Measurements from ENCODE around the gene KLK3. TPM values are rescaled to one million over a fixed set of nuclear protein-coding genes. Genes with fewer than 3 reads are reported as not detected.
"Not testable (repeated sequence)": the region's sequence is repeated elsewhere in the genome, so short reads cannot be mapped to it uniquely, and the experiment has no call there.

KLK3 gene
- total RNA-seq (2014; rRNA removed; shearing (Covaris generic)) = not detected in 2 replicates

DNA sequence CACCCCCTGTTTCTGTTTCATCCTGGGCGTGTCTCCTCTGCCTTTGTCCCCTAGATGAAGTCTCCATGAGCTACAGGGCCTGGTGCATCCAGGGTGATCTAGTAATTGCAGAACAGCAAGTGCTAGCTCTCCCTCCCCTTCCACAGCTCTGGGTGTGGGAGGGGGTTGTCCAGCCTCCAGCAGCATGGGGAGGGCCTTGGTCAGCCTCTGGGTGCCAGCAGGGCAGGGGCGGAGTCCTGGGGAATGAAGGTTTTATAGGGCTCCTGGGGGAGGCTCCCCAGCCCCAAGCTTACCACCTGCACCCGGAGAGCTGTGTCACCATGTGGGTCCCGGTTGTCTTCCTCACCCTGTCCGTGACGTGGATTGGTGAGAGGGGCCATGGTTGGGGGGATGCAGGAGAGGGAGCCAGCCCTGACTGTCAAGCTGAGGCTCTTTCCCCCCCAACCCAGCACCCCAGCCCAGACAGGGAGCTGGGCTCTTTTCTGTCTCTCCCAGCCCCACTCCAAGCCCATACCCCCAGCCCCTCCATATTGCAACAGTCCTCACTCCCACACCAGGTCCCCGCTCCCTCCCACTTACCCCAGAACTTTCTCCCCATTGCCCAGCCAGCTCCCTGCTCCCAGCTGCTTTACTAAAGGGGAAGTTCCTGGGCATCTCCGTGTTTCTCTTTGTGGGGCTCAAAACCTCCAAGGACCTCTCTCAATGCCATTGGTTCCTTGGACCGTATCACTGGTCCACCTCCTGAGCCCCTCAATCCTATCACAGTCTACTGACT is at the start of gene KLK3:
TSS of gene KLK3 (plus strand) at position 280 of the 775 bp plus-strand sequence. CDS start at position 321, 41 bp downstream.
- Histone ChIP-seq H3K4me1 (no peaks in the 10 kb centered on the region), H3K36me3 (no peaks in the 10 kb centered on the region), H3K9me3 (replicated peaks) (no peaks in the 10 kb centered on the region), H3K4me3 (no peak within 1 kb of the TSS), H3K27me3 (no peaks in the 10 kb centered on the region; the same call in 1 of the 2 replicates), H3K27ac (no peak within 1 kb of the TSS)
- no peak for DNase-seq

DNA sequence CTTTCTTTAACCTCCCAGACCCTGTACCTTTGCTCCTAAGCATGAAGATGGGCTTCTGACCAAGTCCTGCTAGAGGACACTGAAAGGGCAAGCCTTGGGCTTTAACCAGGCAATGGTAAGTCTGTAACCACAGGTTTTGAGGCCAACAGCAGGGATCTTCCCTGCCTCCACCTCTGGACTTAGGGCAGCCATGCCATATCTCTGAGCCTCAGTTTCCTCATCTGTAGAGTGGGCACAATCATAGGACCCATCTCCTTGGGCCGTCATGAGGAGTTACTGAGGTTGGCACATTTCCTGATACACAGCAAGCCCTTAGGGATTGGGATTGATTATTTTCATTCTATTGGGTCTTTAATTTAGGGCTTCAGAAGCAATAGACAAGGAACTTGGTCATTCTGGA is 45.9 kb upstream of the KLK3 start:
- no peaks in the 10 kb centered on the region for H3K9me3 ChIP-seq (replicated peaks)
- H3K27ac ChIP-seq = no peak overlapping the region
- DNase-seq = no peak
- no peaks in the 10 kb centered on the region for H3K4me1 ChIP-seq
- no peaks in the 10 kb centered on the region for H3K36me3 ChIP-seq
- H3K27me3 ChIP-seq = no peaks in the 10 kb centered on the region
- H3K4me3 ChIP-seq = no peak overlapping the region

DNA sequence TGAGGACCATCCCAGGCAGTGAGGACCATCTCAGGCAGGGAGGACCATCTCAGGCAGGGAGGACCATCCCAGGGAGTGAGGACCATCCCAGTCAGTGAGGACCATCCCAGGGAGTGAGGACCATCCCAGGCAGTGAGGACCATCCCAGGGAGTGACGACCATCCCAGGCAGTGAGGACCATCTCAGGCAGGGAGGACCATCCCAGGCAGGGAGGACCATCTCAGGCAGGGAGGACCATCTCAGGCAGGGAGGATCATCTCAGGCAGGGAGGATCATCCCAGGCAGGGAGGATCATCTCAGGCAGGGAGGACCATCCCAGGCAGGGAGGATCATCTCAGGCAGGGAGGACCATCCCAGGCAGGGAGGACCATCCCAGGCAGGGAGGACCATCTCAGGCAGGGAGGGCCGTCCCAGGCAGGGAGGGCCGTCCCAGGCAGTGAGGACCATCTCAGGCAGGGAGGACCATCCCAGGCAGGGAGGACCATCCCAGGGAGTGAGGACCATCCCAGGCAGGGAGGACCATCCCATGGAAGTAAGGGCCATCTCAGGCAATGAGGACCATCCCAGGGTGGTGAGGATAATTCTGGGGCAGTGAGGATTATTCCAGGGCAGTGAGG is 43.0 kb upstream of the KLK3 start:
- H3K27ac ChIP-seq; H3K4me1 ChIP-seq; H3K27me3 ChIP-seq; H3K9me3 ChIP-seq (replicated peaks); H3K36me3 ChIP-seq; H3K4me3 ChIP-seq; DNase-seq: not testable (repeated sequence)

DNA sequence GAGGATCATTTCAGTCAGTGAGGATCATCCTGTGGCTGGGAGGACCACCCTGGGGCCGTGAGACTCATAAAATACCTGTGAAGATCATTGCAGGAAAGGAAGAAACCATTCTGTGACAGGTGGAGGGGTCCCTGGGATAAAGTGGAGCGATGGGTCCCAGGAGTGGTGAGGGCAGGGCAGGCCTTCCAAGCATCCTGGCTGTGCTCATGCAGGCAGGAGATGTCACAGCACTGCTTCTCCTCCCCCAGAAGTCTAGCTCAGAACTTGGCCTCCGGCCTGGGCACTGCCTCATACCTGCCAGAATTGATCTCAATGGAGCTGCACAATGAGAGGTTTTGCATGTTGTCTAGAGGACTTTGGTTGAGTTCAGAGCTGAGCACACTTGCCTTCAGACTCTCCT is 42.2 kb upstream of the KLK3 start:
- no peak overlapping the region for H3K27ac ChIP-seq
- H3K4me3 ChIP-seq = no peak overlapping the region
- no peaks in the 10 kb centered on the region for H3K36me3 ChIP-seq
- DNase-seq = no peak
- H3K4me1 ChIP-seq = no peaks in the 10 kb centered on the region
- no peaks in the 10 kb centered on the region for H3K9me3 ChIP-seq (replicated peaks)
- H3K27me3 ChIP-seq = no peaks in the 10 kb centered on the region

DNA sequence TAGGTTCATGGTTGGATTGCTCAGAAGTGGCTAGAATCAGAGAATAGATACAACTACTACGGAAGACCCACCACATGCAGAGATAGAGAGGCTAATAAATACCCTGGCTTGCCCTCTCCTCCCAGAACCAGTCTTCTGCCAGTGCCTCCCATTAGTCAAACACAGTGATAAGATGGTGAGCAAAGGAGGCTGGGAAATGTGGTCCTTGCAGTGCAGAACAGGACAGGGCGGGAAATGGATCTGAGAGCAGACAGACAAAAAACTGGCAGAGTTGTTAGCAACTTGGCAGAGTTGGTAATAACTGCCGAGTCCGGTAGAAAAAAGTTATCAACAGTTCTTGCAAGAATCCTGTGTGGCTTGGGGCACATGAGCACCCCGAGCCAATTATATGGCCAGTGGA is 39.8 kb upstream of the KLK3 start:
- H3K9me3 ChIP-seq (replicated peaks) = no peaks in the 10 kb centered on the region

DNA sequence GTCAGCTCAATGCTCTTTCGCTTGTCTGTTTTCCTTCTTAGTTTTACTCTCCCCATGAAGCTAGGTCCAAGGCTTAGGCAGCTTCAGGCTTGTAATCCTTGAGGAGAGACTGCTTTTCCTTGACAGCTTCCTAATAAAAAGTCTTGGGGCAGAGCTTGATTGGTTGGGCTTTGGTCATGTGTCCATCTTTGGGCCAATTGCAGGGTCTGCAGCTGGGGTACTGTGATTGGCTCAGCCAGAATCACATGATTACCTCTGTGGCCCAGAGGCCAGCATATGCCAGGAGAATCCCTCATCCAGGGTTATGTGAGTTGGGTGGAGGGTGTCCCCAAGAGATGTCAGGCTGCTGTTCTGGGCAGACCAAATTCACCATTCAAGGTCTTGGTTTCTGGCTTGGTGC is 39.3 kb upstream of the KLK3 start:
- Histone ChIP-seq H3K4me1 (no peaks in the 10 kb centered on the region), H3K27ac (no peak overlapping the region), H3K27me3 (0 out of 2 replicates have a peak, but pooled peaks cover 1% of the 10 kb centered on the region)

More for the DNA sequence above, 39.8 kb upstream of the KLK3 start:
- no peak for DNase-seq
- no peak overlapping the region for H3K4me3 ChIP-seq
- no peaks in the 10 kb centered on the region for H3K36me3 ChIP-seq
- no peaks in the 10 kb centered on the region for H3K27me3 ChIP-seq
- no peaks in the 10 kb centered on the region for H3K4me1 ChIP-seq
- no peak overlapping the region for H3K27ac ChIP-seq

DNA sequence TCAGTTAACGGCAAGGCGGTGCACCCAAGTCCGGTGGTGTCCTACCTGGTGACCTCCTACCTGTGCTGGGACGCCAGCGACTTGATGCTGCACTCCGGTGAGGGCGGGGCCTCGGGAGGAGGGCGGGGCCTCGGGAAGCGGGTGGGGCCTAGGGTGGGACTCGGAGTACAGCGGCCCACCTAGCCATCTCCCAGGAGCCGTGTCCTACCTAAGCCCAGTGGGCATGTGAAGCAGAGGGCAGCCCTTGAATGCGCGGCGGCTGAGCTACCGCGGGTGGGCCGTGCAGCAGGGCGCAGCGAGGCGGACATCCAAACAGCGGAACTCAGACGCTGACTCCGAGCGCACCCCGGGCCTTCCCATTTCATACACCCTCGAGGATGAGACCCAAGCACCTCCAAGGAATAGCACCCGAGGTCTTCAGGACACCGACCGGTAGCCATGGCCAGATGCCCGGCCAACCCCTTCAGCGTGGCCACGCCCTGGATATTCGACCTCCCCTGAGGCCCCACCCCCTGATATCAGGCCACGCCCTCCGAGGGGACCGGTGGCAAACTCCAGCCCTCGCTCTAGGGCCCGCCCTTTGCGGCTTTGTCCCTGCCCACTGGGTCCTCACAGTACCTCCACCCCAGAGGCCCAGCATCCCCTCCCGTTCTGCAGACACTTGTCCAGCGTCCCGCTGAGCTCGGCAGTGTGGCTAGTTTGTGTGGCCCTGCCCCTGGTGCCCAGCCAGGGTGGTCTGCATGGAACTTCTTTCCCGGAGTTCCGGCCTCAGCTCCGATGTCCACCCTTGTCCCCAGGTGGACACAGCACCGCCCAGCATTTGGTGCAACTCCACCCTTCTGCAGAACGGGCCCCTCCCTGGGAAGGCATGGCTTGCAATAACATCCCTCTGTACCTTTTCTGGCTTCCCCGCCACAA is 36.5 kb upstream of the KLK3 start:
- Histone ChIP-seq H3K27ac (no peak overlapping the region), H3K27me3 (0 out of 2 replicates have a peak, but pooled peaks cover 3% of the 10 kb centered on the region), H3K4me3 (no peak overlapping the region), H3K36me3 (no peaks in the 10 kb centered on the region), H3K9me3 (replicated peaks) (no peaks in the 10 kb centered on the region), H3K4me1 (no peaks in the 10 kb centered on the region; the same call in 1 of the 2 replicates)
- DNase-seq = no peak

More for the DNA sequence above, 39.3 kb upstream of the KLK3 start:
- H3K9me3 ChIP-seq (replicated peaks) = no peaks in the 10 kb centered on the region
- no peaks in the 10 kb centered on the region for H3K36me3 ChIP-seq
- no peak for DNase-seq
- H3K4me3 ChIP-seq = no peak overlapping the region

DNA sequence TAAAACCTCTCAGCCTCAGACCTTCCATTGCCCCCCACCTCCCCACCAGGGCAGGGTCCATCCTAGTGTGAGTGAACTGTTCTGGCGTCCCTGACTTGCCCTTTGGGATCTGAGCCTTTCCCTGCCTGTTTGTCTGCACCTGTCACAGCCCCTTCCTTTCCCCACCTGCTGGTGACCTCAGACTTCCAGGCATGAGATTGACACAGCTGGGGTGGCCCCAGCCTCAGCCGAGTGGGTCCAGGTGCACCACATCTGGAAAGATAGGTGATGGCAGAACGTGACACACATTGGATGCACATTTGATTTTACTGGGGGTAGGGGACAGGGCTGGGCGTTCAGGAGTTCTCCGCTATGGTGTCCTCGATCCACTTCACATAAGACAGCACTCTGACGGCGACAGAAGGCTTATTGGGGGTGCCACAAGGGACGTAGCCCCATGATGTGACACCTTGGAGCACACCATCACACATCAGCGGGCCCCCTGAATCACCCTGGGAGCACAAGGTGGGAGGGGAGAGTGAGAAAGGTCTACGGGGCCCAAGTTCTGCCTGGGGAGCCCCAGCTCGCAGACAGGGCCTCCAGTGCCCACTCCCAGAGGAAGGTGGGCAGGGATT is 35.7 kb upstream of the KLK3 start:
- H3K27me3 ChIP-seq = 0 out of 2 replicates have a peak, but pooled peaks cover 3% of the 10 kb centered on the region
- DNase-seq = no peak

DNA sequence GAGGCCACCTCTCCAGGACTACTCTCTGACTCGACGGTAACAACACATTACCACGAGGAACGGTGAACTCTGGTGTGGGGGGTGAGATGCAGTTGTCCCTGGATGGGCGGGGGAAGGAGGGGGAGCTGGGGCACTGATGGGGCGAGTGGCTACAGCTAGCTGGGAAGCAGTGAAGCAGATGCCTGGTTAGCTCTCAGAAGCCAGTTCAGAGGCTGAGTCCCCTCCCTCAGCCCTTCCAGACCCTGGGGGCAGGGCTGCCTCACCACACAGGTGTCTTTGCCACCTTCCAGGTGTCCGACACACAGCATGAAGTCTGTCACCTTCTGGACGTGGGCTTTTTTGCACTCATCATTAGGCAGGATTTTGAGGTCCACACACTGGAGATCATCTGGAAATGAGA is 35.1 kb upstream of the KLK3 start:
- no peak for DNase-seq
- no peaks in the 10 kb centered on the region for H3K36me3 ChIP-seq
- H3K4me1 ChIP-seq = peaks cover 11% of the 10 kb centered on the region; the same call in 1 of the 2 replicates
- no peak overlapping the region for H3K27ac ChIP-seq
- 0 out of 2 replicates have a peak, but pooled peaks cover 3% of the 10 kb centered on the region for H3K27me3 ChIP-seq
- H3K9me3 ChIP-seq (replicated peaks) = no peaks in the 10 kb centered on the region
- no peak overlapping the region for H3K4me3 ChIP-seq

More for the DNA sequence above, 35.7 kb upstream of the KLK3 start:
- peaks cover 6% of the 10 kb centered on the region; the same call in 1 of the 2 replicates for H3K4me1 ChIP-seq
- H3K27ac ChIP-seq = no peak overlapping the region
- H3K9me3 ChIP-seq (replicated peaks) = no peaks in the 10 kb centered on the region
- H3K4me3 ChIP-seq = no peak overlapping the region
- no peaks in the 10 kb centered on the region for H3K36me3 ChIP-seq

DNA sequence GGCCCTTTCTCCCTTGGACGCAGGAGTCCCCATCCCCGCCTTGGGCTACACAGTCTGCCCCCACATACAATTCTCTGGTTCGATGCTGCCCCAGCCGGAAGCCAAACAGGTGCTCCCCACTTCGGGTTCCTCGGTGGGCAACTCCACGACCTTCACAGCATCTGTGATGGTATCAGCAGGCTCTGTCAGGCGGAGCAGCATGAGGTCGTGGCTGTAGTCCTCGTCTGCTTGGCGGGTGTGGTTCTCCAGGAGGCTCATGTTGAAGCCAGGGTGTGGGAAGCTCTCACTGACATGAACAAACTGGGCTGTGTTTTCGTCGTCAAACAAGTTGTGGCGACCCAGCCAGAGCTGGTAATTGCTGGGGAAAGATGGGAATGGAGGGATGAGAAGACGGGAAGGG is 34.6 kb upstream of the KLK3 start:
- Histone ChIP-seq H3K4me3 (no peak overlapping the region), H3K4me1 (peaks cover 11% of the 10 kb centered on the region; the same call in 1 of the 2 replicates), H3K36me3 (no peaks in the 10 kb centered on the region), H3K9me3 (replicated peaks) (no peaks in the 10 kb centered on the region), H3K27ac (no peak overlapping the region), H3K27me3 (0 out of 2 replicates have a peak, but pooled peaks cover 3% of the 10 kb centered on the region)
- no peak for DNase-seq

DNA sequence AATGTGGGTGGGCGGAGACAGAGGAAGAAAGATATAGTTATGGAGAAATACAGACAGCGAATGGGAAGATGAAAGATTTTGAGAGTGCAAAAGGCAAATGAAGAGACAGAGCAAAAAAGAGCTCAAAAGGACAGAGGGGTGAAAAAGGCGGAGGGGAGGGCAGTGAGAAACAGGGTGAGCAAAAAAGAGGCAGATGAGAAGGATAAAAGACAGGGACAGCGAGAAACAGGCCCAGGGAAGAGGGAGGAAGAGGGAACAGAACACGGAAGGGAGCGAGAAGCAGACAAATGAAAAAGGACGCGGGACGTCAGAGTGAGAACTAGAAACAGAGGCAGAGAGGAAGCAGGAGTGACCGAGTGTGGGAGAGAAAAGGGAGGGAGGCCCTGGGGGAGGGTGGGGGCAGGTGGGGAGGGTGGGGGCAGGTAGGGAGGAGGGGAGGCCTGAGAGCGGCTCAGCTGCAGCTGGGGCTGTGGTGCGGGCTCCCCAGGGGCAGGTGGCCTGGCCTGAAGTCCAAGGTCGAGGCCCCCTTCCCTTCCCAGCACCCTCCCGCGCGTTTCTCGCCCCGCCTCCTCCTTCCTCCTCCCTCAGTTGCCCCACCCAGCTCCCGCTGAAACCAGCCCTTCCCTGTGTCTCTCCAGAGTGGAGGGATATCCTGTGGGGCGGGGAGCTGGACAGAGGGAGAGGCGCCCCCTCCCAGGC is 34.0 kb upstream of the KLK3 start:
- Histone ChIP-seq H3K36me3 (no peaks in the 10 kb centered on the region), H3K27me3 (0 out of 2 replicates have a peak, but pooled peaks cover 3% of the 10 kb centered on the region), H3K4me3 (no peak overlapping the region), H3K4me1 (peaks cover 11% of the 10 kb centered on the region; the same call in 1 of the 2 replicates), H3K9me3 (replicated peaks) (no peaks in the 10 kb centered on the region), H3K27ac (no peak overlapping the region)
- no peak for DNase-seq

DNA sequence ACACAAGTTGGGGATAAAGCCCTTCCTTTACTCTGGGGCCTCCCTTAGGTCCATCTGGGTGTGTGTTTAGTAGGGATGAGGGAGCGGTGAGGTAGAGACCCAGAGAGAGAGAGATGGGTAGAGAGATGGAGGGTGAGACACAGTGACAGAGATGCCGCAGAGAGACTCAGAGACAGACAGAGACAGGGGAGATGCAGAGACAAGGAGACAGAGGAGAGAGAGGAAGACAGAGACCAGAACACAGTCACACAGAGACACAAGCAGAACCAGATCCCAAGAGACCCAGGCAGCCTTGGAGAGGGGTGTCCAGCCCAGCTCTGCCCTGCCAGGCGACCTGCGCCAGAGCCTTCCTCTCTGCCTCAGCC is 33.5 kb upstream of the KLK3 start:
- Histone ChIP-seq H3K4me1 (peaks cover 11% of the 10 kb centered on the region; the same call in 1 of the 2 replicates), H3K9me3 (replicated peaks) (no peaks in the 10 kb centered on the region), H3K4me3 (no peak overlapping the region), H3K36me3 (no peaks in the 10 kb centered on the region), H3K27ac (no peak overlapping the region), H3K27me3 (0 out of 2 replicates have a peak, but pooled peaks cover 3% of the 10 kb centered on the region)
- no peak for DNase-seq

DNA sequence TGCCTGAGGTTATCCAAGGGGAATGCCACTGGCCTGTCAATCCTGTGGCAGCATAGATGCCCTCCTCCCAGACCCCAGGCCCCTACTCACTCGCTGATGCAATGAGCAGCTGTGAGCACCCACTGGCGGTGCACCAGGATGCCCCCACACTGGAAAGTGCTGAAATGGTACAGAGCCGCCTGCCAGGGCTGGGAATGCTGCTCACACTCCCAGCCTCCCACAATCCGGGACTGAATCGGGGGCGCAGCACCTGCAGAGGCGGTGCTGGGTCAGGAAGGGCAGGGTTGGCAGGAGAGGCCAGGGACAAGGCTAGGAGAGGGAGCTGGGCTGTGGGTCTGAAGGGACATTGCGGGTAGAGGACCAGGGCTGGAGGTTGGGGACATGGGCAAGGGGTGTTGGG is 33.1 kb upstream of the KLK3 start:
- H3K4me3 ChIP-seq = no peak overlapping the region
- no peak for DNase-seq
- H3K9me3 ChIP-seq (replicated peaks) = no peaks in the 10 kb centered on the region
- 0 out of 2 replicates have a peak, but pooled peaks cover 3% of the 10 kb centered on the region for H3K27me3 ChIP-seq
- no peak overlapping the region for H3K27ac ChIP-seq
- H3K4me1 ChIP-seq = peaks cover 11% of the 10 kb centered on the region; the same call in 1 of the 2 replicates
- no peaks in the 10 kb centered on the region for H3K36me3 ChIP-seq
